GM18508 (cell line): Measurements from ENCODE around the gene ZNF600.
"Not testable (repeated sequence)": the region's sequence is repeated elsewhere in the genome, so short reads cannot be mapped to it uniquely, and the experiment has no call there.

ENCODE experiments used
- ATAC-seq: cut with Tn5 transposase; IDR thresholded peaks from one replicate; pipeline ENCODE4 v1.9.1; 2021; ENCODE audit warnings: moderate number of reproducible peaks; ENCODE audit not compliant: insufficient read depth, unreplicated experiment

The ZNF600 gene

DNA sequence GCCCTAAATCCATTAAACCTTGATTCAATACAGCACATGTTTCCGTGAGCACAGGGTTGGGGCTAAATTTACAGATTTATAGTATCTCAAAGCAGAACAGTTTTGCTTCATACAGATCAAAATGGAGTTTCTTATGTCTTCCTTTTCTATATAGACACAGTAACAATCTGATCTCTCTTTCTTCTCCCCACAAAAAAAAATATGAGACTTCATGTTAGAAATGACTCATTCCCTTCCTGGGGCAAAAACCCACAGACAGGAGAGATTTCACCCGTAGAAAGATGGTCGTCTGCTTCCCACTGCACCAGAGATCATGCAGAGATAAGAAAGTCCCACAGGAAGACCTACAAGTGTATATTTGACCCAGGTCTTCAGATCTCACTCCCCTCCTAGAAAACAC is 44.1 kb downstream of the ZNF600 start:
- ATAC-seq: no peak

DNA sequence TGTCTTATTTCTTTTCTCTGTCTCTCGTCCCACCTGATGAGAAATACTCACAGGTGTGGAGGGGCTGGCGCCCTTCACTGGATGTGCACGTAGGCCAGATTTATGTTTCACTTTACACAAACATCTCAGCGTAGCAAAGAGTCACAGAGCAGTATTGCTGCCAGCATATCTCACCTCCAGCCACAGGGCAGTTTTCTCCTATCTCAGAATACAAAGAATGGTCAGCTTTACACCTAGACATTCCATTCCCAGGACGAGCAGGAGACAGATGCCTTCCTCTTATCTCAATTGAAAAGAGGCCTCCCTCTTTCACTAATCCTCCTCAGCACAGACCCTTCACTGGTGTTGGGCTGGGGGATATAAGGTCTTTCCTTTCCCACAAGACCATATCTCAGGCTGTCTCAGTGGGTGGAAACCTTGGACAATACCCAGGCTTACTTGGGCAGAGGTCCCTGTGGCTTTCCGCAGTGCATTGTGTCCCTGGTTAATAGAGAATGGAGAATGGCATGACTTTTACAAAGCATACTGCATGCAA is 44.6 kb downstream of the ZNF600 start:
- ATAC-seq: no peak

GRCh38 chr19:52741371-52741770 is 45.2 kb downstream of the ZNF600 start:
- ATAC-seq: not testable (repeated sequence)

DNA sequence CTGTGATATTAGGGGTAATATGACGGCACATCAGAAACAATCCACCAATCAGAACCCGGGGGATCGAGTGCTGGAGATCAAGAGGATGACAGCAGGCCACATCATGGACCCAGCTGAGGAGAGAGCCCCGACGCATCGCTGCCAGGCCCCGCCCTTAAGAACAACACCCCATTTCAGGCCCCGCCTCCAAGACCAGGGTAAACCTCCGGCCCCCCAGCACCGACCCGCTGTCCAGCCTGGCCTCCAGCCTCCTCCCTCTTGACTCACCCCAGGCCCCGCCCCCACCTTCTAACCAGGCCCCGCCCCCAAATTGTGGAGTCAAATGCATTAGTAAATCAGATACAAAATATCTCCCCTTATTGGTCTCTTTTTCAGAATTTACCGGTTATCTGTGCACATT is 47.0 kb downstream of the ZNF600 start:
- ATAC-seq: no peak

DNA sequence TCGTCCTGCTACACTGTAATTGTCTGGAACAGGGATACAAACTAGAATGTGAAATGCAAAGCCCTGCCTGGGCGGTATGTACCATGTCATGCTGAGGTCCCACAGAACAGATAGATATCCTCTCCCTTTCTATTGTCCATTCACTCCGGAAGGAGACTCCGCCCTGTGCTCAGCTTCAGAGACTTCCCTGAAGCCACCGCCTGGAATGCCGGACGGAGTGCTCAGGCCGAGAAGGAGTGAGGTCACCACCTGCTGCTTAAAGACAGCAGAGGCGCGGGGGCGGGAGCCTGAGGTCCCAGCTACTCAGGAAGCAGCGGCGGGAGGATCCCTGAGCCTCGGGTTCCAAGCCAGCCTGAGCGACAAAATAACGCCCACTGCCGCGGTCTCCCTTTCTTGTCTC is 50.9 kb downstream of the ZNF600 start:
- ATAC-seq: no peak

DNA sequence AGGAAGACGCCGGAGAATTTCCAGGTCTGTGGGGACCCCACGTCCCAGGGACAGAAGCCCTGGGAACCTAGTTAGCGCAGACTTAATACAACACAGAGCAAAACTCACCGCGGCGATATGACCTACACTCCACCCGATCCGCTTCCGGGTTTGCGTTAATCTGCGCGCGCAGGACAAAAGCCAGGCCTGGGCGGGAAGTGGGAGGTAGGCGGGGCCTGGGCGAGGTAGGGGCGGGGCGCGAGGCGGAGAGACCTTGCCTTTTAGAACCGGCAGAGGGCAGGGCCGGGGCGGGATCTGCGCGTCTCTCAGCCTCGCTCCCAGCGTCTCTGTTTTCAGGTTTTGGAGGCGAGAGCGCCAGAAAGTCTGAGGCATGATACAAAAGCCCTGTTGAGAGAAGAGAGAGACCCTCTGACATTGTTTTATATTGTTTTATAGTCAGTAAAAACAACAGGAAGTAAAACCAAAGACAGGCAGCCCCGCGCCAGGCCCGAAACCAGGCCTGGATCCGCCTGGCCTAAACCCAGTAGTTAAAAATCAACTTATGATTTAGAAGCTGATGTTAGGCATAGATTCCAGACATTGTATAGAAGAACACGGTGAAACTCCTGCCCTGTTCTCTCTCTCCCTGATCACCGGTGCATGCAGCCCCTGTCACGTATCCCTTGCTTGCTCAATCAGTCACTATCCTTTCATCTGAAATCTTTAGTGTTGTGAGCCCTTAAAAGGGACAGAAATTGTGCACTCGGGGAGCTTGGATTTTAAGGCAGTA is 51.5 kb downstream of the ZNF600 start, which contains the start of gene ZNF611:
ZNF611 (minus strand) TSS at position 152 of the 769 bp plus-strand sequence. CDS start 19,150 bp downstream, outside the sequence.
- peak; percentile 72 for ATAC-seq

DNA sequence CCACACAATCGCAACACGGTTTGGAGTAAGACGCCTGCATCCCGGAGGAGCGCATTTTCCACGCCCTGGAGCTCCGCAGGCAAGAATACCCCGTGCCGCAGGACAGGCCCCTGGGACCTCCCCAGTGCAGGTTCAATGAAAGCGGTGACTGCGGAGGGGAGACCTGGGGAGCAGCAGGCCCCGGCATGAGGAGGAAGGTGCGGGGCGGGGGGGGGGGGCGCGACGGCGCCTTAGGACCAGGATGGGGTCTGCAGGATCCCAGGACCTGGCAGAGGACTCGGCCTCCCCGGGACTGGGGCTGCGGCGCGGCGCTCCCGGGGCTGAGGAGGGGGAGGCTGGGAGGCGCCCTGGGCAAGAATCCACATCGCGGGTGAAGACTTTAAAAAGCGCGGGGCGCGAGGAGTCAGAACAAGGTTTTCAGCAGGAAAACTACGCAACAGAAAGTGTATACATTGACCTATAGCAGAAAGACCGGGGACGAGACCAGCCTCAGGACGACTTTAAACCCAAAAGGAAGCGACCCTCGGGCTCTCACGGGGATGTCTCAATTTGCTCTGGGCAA is 52.2 kb downstream of the ZNF600 start:
- no peak for ATAC-seq

GRCh38 chr19:52726051-52726450 is 60.5 kb downstream of the ZNF600 start:
- ATAC-seq: not testable (repeated sequence)

DNA sequence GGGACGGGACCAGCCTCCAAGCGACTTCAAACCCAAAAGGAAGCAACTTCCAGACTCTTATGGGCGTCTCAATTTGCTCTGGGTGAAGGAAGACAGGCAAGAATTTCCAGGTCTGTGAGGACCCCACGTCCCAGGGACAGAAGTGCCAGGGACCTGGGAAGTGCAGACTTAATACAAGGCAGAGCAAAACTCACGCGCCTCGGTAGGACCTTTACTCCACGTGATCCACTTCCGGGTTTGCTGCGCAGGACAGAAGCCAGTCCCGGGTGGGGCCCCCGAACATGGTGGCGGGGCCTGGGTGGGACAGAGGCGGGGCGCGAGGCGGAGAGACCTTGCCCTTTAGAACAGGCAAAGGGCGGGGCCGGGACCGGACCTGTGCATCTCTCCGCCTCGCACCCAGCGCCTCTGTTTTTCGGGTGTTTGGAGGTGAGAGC is 61.0 kb downstream of the ZNF600 start:
- no peak for ATAC-seq

- ATAC-seq: no peak
Measured at GRCh38 chr19:52724701-52725514, 61.7 kb downstream of the ZNF600 start.

DNA sequence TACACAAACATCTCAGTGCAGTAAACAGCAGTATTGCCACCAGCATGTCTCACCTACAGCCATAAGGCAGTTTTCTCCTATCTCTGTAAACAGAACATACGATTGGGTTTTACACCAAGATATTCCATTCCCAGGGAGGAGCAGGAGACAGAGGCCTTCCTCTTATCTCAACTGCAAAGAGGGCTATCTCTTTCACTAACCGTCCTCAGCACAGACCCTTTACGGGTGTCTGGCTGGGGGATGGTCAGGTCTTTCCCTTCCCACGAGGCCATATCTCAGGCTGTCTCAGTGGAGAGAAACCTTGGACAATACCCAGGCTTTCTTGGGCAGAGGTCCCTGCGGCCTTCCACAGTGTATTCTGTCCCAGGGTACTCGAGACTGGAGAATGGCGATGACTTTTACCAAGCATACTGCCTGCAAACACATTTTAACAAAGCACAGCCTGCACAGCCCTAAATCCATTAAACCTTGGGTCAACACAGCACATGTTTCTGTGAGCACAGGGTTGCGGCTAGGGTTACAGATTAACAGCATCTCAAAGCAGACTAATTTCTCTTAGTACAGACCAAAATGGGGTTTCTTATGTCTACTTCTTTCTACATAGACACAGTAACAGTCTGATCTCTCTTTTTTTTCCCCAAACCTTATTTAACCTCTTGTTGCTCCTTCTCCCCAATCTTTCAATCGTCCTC is 62.5 kb downstream of the ZNF600 start:
- ATAC-seq: not testable (repeated sequence)

DNA sequence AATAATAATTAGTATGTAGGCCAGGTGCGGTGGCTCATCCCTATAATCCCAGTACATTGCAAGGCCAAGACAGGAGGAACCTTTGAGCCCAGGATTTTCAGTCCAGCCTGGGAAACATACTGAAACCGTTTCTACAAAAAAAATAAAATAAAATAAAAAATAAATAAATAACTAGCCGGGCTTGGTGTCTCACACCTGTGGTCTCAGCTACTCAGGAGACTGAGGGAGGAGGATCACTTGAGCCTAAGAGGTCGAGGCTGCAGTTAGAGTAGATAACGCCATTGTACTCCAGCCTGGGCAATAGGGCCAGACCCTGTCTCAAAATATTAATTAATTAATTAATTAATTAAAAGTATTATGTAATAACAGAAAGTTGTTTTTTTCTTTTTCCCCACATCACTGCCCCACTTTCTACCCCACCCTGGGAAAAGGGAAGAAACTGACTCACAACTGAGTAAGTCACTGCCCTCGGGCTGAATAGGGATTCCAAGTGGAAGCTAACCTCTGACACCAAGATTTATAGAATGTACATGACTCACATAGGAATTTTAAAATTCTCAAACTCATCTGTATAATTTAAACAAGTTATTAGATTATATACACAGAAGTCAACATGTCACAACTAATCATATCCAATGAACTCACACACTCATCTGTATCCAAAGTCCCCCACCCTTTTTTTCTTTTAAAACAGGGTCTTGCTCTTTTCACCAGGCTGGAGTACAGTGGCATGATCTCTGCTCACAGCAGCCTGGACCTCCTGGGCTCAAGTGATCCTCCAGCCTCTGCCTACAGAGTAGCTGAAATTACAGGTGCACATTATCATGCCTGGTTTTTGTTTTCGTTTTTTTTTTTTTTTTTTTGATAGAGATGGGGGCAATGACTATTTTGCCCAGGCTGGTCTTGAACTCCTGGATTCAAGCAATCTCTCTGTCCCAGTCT is 64.3 kb downstream of the ZNF600 start:
- no peak for ATAC-seq

- ATAC-seq: not testable (repeated sequence)
Measured at GRCh38 chr19:52720541-52720940, 66.0 kb downstream of the ZNF600 start.

DNA sequence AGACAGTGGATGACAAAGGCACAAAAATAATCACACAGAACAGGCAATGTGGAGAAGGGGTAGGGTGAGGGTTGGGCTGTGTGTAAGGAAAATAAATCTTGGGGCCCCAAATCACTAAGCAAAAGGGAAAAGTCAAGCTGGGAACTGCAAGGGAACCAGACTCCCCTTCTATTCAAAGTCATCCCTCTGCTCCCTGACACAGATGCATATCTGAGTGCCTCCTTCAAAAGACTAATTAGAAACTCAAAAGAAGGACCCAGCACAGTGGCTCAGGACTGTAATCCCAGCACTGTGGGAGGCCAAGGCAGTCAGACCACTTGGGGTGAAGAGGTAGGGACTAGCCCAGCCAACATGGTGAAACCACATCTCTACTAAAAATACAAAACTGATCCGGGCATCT is 70.1 kb downstream of the ZNF600 start:
- no peak for ATAC-seq

GRCh38 chr19:52715902-52716301 is 70.7 kb downstream of the ZNF600 start:
- ATAC-seq: not testable (repeated sequence)

GRCh38 chr19:52715330-52715729 is 71.3 kb downstream of the ZNF600 start:
- ATAC-seq: not testable (repeated sequence)
